ENCODE data around the gene PCAT6. TPM values are rescaled to one million over a fixed set of nuclear protein-coding genes. Genes with fewer than 3 reads are reported as not detected.

PCAT6 gene
- total RNA-seq, 2 experiments from 2014 or later, result 0.91 to 1.3 TPM

DNA sequence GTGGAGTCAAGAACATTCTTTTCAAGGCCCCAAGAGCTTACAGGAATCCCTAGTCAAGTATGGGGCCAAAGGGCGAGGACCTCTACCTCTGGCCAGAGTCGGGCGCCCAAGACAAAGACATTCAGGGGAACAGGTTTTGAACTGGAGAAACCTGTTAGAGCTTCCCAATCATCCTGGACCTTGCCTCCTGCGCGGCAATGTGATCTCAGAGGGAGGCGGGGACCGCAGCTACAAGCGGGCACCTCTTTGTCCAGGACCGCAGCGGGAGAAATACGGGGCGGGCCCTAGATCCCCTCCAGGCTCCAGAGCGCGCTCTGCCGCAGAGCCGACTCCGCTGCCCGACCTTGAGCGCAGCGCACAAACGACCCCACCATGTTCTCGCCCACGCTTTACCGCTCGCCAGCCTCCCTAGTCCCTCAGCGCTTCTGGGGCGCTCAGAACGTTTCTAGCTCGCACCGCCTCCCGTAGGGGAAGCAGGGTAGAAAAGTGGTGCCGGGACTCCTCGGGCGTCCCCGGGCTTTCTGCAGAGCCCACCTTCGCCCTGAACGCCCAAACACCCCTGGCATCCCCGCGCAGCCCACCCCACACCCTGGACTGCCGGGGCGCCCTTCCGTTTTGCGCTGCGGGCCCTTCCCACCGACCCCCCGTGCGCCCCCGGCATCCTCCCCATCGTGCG, 50.1 kb downstream of the PCAT6 start:
- Mint-ChIP-seq H3K4me1 (ENCODE audit: low read depth) (peaks cover 16% of the 10 kb centered on the region), H3K9me3 (no peaks in the 10 kb centered on the region), H3K36me3 (ENCODE audit: low read depth) (no peaks in the 10 kb centered on the region), H3K4me3 (peak overlapping the region; percentile 79), H3K27me3 (peaks cover 66% of the 10 kb centered on the region), H3K27ac (no peak overlapping the region)
- DNase-seq, result peak in 5 of 14 experiments; percentile 14 to 41 (median 32)
- intact Hi-C loops (cut with DNase I, micrococcal nuclease), result no loop called here
- Histone ChIP-seq H3K27ac (ENCODE audit: low read depth in 1 of 2, low read length in 2 of 2) (no peak overlapping the region), H3K4me3 (ENCODE audit: low read length) (peak overlapping the region; percentile 57), H3K36me3 (ENCODE audit: insufficient read depth, low read length) (no peaks in the 10 kb centered on the region), H3K9me3 (ENCODE audit: control insufficient read depth in 1 of 2, insufficient read depth in 1 of 2, low read length in 2 of 2) (peaks cover 0 to 9% of the 10 kb centered on the region in 2 experiments), H3K4me1 (ENCODE audit: insufficient read depth, low read length) (peaks cover 16% of the 10 kb centered on the region), H3K27me3 (ENCODE audit: control insufficient read depth in 1 of 2, insufficient read depth in 2 of 2, low read length in 2 of 2) (peaks cover 34 to 37% of the 10 kb centered on the region in 2 experiments)
- TF ChIP-seq CTCF (IDR thresholded peaks at IDR 0.05), result no peak
- peak; percentile 65 for ATAC-seq (ENCODE audit: poor library complexity)
- ChIA-PET CTCF (no interaction called here), POLR2A (interaction anchor here (0.8 to 1.5 kb wide), 2 partner anchors 25 to 28 kb away, joined by 4 read pairs; partner anchors contain the start of gene RABIF)

Other genes starting within 250 kb of the PCAT6 start
- gene SYT2, start 100.5 kb upstream of the PCAT6 start, total RNA-seq, result not detected
- gene KDM5B, start 2.5 kb upstream of the PCAT6 start, total RNA-seq, result 10 to 100 TPM; 74.7 to 84.7 TPM
- 1 to 10 TPM; 9.1 to 9.2 TPM for gene RABIF, start 78.2 kb downstream of the PCAT6 start, total RNA-seq
- gene KLHL12, start 116.3 kb downstream of the PCAT6 start, total RNA-seq, result 10 to 100 TPM; 18.5 to 18.6 TPM
- gene ADIPOR1, start 147.4 kb downstream of the PCAT6 start, total RNA-seq, result 10 to 100 TPM; 91.5 to 95.6 TPM
- gene CYB5R1, start 156.3 kb downstream of the PCAT6 start, total RNA-seq, result 10 to 100 TPM; 42.1 to 47.4 TPM
- gene TMEM183A, start 196.4 kb downstream of the PCAT6 start, total RNA-seq, result 100 to 1,000 TPM; 187 to 194 TPM
- under 1 TPM; 0.93 to 0.98 TPM for gene PPFIA4, start 215.5 kb downstream of the PCAT6 start, total RNA-seq